Activated CD8-positive, alpha-beta memory T cell treated with anti-CD3 and anti-CD28 coated beads for 1 hour (primary cell): ENCODE results near the gene TSPAN14.
"Not testable (repeated sequence)": the region's sequence is repeated elsewhere in the genome, so short reads cannot be mapped to it uniquely, and the experiment has no call there.

Source experiments
- DNase-seq, 2 donors: peaks; one replicate each; pipeline ENCODE4 v3.0.0-alpha.2; 2020; ENCODE audit warnings: low read depth in 1 of 2; ENCODE audit errors: extremely low read depth in 1 of 2

TSPAN14 gene

GRCh38 chr10:80539421-80540031 lies 85.4 kb downstream of the TSPAN14 start:
- no peak for DNase-seq

DNA sequence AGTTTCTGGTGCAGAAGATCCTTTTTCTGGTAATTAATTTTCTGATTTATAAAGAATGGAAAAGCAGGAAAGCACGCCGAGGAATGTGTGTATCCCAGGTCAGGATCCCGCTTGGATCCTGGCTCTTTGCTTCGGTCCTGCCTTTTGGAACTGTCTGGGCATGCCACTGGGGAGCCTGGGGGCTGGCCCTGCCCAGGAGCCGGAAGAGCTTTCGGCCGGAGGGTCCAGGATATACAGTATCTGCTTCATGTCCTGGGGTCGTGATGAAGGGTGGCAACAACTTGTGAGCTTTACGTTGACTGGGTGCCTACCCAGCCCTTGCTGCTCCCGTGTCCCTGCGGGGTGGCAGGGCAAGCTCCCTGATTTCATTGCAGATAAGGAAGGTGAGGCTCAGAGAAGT lies 86.0 kb downstream of the TSPAN14 start:
- no peak for DNase-seq

- DNase-seq = no peak
These were observed 86.5 kb downstream of the TSPAN14 start for GRCh38 chr10:80540618-80540980.

GRCh38 chr10:80540981-80541750 lies 87.1 kb downstream of the TSPAN14 start:
- DNase-seq = no peak

DNA sequence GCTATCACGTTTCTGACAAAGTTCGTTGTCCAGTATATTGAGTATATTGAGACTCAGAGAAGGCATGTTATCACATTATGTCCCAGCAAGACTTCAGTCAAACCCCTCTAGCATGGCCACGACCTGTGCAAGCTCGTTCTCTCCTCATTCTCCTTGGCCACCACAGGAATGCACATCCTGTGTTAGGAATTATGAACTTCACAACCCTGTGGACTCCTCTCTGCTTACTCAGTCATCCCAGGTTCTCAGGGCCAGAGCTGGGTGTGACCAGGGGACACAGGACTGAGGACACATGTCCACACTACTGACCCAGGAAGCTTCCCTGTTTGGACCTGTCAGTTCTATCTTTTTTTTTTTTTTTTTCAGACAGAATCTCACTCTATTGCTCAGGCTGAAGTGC lies 87.9 kb downstream of the TSPAN14 start:
- no peak for DNase-seq

DNA sequence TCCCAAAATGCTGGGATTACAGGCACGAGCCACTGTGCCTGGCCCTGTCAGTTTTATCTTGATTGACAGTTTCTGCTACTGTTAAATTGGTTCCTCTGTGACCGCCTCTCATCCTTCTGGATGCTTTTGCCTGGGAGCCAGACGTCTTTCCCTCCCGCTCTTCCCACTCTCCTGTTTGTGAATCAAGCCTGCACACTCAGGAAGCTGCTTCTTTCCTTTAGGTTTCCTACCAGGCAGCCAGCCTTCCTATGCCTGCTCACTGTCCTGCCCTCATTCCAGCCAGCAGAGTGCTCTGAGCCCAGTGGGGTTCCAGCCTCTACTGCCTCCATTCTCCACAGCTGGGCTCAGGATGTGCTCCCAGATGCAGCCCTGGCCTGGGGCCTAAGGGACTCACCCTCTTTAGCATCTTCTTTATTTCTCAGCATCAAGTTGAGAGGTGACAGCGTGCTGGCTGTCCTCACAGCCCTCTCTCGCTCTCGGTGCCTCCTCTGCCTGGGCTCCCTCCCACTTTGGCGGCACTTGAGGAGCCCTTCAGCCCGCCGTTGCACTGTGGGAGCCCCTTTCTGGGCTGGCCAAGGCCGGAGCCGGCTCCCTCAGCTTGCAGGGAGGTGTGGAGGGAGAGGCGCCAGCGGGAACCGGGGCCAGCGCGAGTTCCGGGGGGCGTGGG lies 88.7 kb downstream of the TSPAN14 start:
- no peak for DNase-seq

DNA sequence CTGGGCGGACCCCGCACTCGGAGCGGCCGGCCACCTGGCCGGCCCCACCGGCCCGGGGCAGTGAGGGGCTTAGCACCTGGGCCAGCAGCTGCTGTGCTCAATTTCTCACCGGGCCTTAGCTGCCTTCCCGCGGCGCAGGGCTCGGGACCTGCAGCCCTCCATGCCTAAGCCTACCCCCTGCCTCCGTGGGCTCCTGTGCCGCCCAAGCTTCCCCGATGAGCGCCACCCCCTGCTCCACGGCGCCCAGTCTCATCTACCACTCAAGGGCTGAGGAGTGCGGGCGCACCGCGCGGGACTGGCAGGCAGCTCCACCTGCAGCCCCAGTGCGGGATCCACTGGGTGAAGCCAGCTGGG lies 89.2 kb downstream of the TSPAN14 start:
- not testable (repeated sequence) for DNase-seq

GRCh38 chr10:80544316-80544953 lies 90.3 kb downstream of the TSPAN14 start:
- DNase-seq = no peak

DNA sequence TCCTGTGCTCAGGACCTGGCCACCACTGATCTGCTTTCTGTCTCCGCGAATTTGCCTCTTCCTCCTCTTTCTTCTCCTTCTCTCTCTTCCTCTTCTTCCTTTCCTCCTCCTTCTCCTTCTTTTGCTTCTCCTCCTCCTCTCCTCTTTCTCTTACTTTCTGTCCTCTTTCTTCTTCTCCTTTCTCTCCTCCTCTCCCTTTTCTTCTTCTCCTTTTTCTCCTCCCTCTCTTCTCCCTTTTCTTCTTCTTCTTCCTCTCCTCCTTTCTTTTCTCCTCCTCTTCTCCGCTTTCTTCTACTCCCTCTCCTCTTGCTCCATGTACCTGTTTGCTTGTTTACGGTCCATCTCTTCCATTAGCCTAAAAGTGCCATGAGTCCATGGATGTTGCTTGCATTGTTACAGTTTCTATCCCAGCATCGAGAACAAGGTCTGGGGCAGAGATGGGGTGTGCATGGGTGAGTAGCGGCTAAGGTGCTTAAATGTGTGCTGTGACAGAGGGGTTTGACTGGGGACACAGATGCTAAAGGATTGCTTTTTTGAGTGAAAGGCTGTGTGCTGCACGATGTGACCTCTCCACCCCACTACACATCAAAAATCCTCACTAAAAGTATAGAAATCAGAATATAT lies 91.3 kb downstream of the TSPAN14 start:
- no peak for DNase-seq

DNA sequence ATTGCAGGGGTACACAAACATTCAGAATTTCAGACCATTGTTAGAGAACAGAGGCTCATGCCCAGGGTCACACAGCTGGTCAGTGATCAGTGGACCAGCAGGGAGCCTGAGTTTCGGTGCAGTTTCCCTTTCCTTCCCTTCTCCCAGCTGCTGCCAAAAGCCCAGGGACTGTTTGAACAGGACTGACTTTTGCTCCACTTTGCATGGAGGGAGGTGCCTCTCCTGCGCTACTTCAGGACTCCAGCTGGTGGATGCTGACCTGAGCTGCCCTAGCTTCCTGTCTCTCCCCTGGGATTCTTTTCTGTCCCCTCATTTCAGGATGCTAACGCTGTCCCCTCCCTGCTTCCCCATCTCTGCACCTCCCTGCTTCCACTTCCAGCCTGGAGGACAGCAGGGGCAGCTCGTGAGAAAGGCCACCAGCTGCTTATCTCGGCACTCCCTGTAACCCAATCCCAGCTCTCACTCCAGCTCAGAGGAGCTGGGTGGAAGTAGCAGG lies 98.1 kb downstream of the TSPAN14 start:
- no peak for DNase-seq

DNA sequence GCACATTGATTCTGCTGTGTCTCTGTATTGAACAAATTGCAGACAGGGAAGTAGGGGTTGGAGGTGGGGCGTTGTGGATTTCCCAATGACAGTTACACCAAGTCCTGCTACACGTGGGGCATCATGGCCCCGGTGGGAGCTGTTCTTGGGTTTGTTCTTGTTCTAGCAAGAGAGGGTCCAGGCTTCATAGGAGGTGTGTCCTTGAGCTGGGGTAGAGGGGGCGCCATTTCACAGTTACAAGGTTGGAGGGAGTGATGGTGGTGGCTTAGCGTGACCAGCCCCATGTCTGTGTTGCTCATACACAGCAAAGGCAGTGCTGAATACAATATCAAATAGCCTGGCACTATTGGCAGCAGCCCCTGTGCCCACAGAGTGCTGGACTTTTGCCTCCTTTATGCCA lies 99.3 kb downstream of the TSPAN14 start:
- no peak for DNase-seq

DNA sequence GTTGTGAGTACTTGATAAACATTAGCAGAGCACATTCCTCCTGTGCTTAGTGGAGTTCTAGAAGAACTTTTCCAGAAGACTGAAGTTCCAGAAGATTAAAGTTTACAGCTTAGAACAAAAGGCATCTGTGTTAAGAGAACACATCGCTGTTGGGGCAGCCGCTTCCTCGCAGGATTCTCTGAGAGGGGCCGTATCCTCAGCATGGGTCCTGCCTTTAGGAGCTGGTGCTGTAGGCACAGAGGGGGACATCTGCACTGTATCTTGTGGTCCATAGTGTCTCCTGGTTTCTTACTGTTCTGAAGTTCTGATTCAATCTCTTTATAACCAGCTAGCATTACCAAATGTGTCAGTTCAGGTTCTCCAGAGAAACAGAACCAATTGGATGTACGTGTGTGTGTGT lies 99.9 kb downstream of the TSPAN14 start:
- no peak for DNase-seq

DNA sequence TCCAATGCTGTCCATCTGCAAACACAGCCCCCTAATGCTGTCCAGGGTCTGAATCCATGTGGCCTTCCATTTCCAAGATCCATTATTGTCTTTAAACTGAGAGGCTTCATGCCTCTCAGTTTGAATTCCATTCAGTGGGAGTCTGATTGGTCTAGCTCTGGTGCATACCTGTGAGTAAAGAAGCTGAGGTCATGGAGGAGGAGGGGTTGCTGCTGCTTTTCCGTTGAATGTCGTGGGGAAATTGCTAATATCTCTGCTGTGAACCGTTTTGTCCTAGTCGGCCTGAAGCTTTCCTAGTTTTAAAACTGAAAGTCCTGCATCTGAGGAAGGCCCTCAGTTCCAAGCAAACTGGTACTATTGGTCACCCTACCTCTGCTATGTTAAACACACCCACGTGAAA lies 101.3 kb downstream of the TSPAN14 start:
- DNase-seq = no peak

DNA sequence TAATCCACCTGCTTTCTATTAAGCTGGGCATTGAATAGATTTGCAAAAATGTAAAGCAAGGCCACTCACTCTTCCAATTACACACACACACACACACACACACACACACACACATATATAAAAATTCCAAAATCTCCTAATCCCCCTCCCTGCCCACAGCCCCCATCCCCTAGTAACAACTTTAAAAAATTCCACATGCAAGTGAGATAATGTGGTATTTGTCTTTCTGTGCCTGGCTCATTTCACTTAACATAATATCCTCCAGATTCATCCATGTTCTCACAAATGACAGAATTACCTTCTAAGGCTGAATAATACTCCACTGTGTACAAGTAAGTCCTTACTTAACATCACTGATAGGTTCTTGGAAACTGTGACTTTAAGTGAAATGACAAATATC lies 107.8 kb downstream of the TSPAN14 start:
- no peak for DNase-seq

- no peak for DNase-seq
These were observed 113.2 kb downstream of the TSPAN14 start for GRCh38 chr10:80567292-80567691.

DNA sequence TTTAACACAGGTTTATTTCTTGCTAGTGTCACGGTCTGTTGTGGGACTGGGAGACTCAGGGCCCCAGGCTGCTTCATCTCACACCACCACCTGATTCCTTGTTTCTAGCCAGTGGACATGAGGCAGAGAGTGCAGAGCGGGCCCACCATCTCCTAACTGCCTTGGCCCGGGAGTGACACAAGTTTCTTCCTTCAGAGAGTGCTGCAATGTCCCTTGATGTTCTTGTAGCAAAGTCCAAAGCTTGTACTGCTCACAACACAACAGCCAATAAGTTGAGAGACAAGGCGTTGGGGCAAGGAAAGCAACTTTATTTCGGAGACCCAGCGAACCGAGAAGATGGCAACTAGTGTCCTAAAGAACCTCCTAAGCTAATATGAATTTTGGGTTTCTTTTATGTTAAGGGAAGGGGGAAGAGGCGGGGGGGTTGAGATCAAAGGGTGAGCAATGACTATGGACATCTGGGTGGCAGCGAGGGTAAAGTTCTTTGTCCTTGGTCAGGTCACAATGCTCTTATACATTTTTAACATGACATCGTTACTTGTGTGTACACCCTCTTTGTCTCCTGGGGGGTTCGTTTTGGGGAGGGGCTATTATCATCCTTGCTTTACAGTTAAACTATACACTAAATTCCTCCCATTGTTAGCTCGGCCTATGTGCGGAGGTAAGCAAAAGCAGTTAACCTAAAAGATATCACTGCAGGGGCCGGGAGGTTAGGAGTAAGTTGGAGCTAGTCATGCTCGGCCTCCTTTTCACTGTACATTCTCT lies 115.2 kb downstream of the TSPAN14 start:
- no peak for DNase-seq

- no peak for DNase-seq
These were observed 117.2 kb downstream of the TSPAN14 start for GRCh38 chr10:80571352-80571751.

- no peak for DNase-seq
These were observed 125.2 kb downstream of the TSPAN14 start for GRCh38 chr10:80579181-80579763.

GRCh38 chr10:80579849-80580637 lies 125.9 kb downstream of the TSPAN14 start:
- no peak for DNase-seq
